ENCODE data around the gene LRRC75A.

- TF ChIP-seq CTCF (IDR thresholded peaks at IDR 0.05; ENCODE audit: borderline replicate concordance, extremely low read depth, low read length, poor library complexity, severe bottlenecking) (no peak), EZH2 (IDR thresholded peaks at IDR 0.05; ENCODE audit: borderline replicate concordance, low read depth, low read length, severe bottlenecking) (no peak)
Measured at GRCh38 chr17:16488186-16488967, 3.6 kb downstream of the LRRC75A start.
